ENCODE measurements around the gene GSE1. TPM values are rescaled to one million over a fixed set of nuclear protein-coding genes. Genes with fewer than 3 reads are reported as not detected.
A peak's percentile ranks its signal among the peaks of the same experiment; 100 is the strongest.

GSE1 gene
- total RNA-seq, 4 donors from 2014 or later, result 46.7 to 144 (median 96.9) TPM

DNA sequence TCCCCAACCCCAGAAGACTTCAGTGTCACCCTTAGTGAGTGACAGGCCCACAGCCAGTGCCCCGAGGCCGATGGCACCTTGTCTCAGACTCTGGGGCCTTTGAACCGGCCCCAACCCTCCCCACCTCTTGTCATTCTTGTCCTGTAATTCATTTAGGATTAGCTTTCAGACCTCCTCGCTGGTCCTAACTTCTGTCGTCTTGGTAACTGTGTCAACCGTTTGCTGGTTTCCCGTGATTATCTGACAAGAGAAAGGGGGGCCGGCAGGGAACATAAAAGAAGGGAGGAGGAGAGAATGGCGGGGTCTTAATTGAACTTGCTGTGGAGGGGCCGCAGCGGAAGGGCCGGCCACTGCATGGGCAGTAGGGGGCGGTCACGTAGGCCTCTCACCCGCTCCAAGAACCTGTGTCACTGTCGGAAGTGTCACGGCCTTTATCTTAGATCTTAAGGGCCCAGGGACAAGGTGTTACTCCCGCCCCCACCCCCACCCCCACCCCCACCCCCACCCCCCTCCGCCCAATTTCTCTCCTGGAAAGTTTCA is 46.5 kb upstream of the GSE1 start:
- Histone ChIP-seq H3K4me1 (peaks cover 66% of the 10 kb centered on the region), H3K27ac (no peak overlapping the region), H3K9me3 (no peaks in the 10 kb centered on the region), H3K4me3 (no peak overlapping the region), H3K36me3 (no peaks in the 10 kb centered on the region), H3K27me3 (no peaks in the 10 kb centered on the region)
- 82% methylated on average over 17 of the region's 19 CpGs for WGBS
- no peak for TF ChIP-seq POLR2AphosphoS5 (IDR thresholded peaks at IDR 0.05)
- no peak for TF ChIP-seq POLR2A (IDR thresholded peaks at IDR 0.05)
- no peak for TF ChIP-seq CTCF (IDR thresholded peaks at IDR 0.05)
- TF ChIP-seq EP300 (IDR thresholded peaks at IDR 0.05), result no peak
- no peak for DNase-seq (ENCODE audit: low spot score in 2 of 2)

- no peak for DNase-seq (ENCODE audit: low spot score in 2 of 2)
- WGBS, result 88% methylated on average over 10 of the region's 27 CpGs
These were observed 45.8 kb upstream of the GSE1 start for GRCh38 chr16:85567101-85567866.

DNA sequence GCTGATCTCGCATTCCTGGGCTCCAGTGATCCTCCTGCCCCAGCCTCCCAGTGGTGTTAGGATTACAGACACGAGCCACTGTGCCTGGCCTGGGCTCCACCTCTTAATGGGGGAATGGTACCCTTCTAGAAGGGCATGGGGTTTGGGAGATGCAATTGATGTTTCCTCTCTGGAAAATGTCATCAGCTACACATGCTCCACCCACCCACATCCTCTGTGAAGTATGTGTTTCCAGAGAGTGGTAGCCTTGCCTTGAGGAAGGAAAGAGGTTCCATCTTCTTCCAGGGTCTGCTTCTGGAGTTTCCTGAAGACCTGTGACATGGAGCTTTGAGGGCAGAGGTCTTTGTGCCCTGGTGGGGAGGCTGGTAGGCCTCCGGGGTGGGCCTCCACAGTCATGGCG is 45.2 kb upstream of the GSE1 start:
- no peaks in the 10 kb centered on the region for H3K9me3 ChIP-seq
- no peaks in the 10 kb centered on the region for H3K36me3 ChIP-seq
- no peaks in the 10 kb centered on the region for H3K27me3 ChIP-seq
- no peak overlapping the region for H3K4me3 ChIP-seq
- H3K27ac ChIP-seq, result peak overlapping the region; percentile 44
- TF ChIP-seq CTCF (IDR thresholded peaks at IDR 0.05), result no peak
- no peak for TF ChIP-seq POLR2AphosphoS5 (IDR thresholded peaks at IDR 0.05)
- no peak for TF ChIP-seq EP300 (IDR thresholded peaks at IDR 0.05)
- TF ChIP-seq POLR2A (IDR thresholded peaks at IDR 0.05), result no peak
- H3K4me1 ChIP-seq, result peaks cover 54% of the 10 kb centered on the region
- DNase-seq (ENCODE audit: low spot score in 2 of 2), result no peak
- 93% methylated on average over 4 of the region's 4 CpGs for WGBS

More at GRCh38 chr16:85567101-85567866, 45.8 kb upstream of the GSE1 start:
- Histone ChIP-seq H3K27me3 (no peaks in the 10 kb centered on the region), H3K9me3 (no peaks in the 10 kb centered on the region), H3K27ac (peak overlapping the region; percentile 44), H3K4me3 (no peak overlapping the region), H3K4me1 (peaks cover 60% of the 10 kb centered on the region), H3K36me3 (no peaks in the 10 kb centered on the region)
- TF ChIP-seq CTCF (IDR thresholded peaks at IDR 0.05), result no peak
- no peak for TF ChIP-seq POLR2A (IDR thresholded peaks at IDR 0.05)

- Histone ChIP-seq H3K4me1 (peaks cover 54% of the 10 kb centered on the region), H3K4me3 (no peak overlapping the region), H3K36me3 (no peaks in the 10 kb centered on the region), H3K9me3 (no peaks in the 10 kb centered on the region), H3K27ac (peak overlapping the region; percentile 44), H3K27me3 (no peaks in the 10 kb centered on the region)
- TF ChIP-seq EP300 (IDR thresholded peaks at IDR 0.05) (no peak), CTCF (IDR thresholded peaks at IDR 0.05) (no peak)
- peak in 1 of 2 donors; percentile 79 for DNase-seq (ENCODE audit: low spot score in 2 of 2)
- WGBS, result 70% methylated on average over 7 of the region's 8 CpGs
These were observed 44.6 kb upstream of the GSE1 start for GRCh38 chr16:85568519-85568918.

GRCh38 chr16:85569039-85569614 is 44.0 kb upstream of the GSE1 start:
- TF ChIP-seq POLR2A (IDR thresholded peaks at IDR 0.05), result no peak
- no peak for TF ChIP-seq POLR2AphosphoS5 (IDR thresholded peaks at IDR 0.05)
- TF ChIP-seq CTCF (IDR thresholded peaks at IDR 0.05), result no peak
- no peak for TF ChIP-seq EP300 (IDR thresholded peaks at IDR 0.05)
- Histone ChIP-seq H3K27me3 (no peaks in the 10 kb centered on the region), H3K9me3 (no peaks in the 10 kb centered on the region), H3K4me3 (no peak overlapping the region), H3K4me1 (peaks cover 54% of the 10 kb centered on the region), H3K36me3 (no peaks in the 10 kb centered on the region), H3K27ac (peak overlapping the region; percentile 75)
- WGBS, result 96% methylated on average over 11 of the region's 11 CpGs
- DNase-seq (ENCODE audit: low spot score in 2 of 2), result no peak
